Measurements from ENCODE around the gene FBXO21. TPM values are rescaled to one million over a fixed set of nuclear protein-coding genes. Genes with fewer than 3 reads are reported as not detected.

The FBXO21 gene
- total and polyA plus RNA-seq, 2 of the 4 experiments (the other 2 are of a cell fraction) = 43.6 to 56.6 TPM

DNA sequence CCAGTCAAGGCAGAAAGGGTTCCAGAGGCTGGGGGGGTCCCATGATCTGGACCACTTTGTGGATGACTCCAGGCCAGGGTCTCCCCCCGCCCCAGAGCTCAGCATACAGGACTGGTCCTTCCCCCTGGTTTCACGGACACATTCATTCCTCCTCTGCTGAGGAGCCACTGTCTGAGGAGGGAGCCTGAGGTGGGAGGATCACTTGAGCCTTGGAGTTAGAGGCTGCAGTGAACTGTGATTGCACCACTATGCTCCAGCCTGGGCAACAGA is 97.8 kb downstream of the FBXO21 start:
- no peak overlapping the region for H3K23ac ChIP-seq (ENCODE audit: low read depth, low read length)
- TF ChIP-seq RCOR1 (IDR thresholded peaks at IDR 0.05; ENCODE audit: insufficient replicate concordance, low read length) (no peak), MXI1 (IDR thresholded peaks at IDR 0.05; ENCODE audit: borderline replicate concordance, low read depth, low read length) (no peak), POLR2A (IDR thresholded peaks at IDR 0.05; ENCODE audit: low read depth, low read length) (no peak), CHD1 (IDR thresholded peaks at IDR 0.05; ENCODE audit: low read depth, low read length) (no peak), RFX5 (IDR thresholded peaks at IDR 0.05; ENCODE audit: low read depth, low read length) (no peak), FOS (IDR thresholded peaks at IDR 0.05; ENCODE audit: low read depth, low read length) (no peak), SMC3 (IDR thresholded peaks at IDR 0.05; ENCODE audit: low read depth, low read length) (no peak), NFE2L2 (IDR thresholded peaks at IDR 0.05; ENCODE audit: low read depth, low read length) (no peak), RAD21 (IDR thresholded peaks at IDR 0.05; ENCODE audit: low read length) (no peak), MAZ (IDR thresholded peaks at IDR 0.05; ENCODE audit: borderline replicate concordance, low read depth, low read length) (no peak), MAFK (IDR thresholded peaks at IDR 0.05; ENCODE audit: low read depth, low read length) (no peak), CEBPB (IDR thresholded peaks at IDR 0.05; ENCODE audit: low read depth, low read length) (no peak), BHLHE40 (IDR thresholded peaks at IDR 0.05; ENCODE audit: low read depth, low read length) (no peak)
- TF ChIP-seq, protein P1, sequence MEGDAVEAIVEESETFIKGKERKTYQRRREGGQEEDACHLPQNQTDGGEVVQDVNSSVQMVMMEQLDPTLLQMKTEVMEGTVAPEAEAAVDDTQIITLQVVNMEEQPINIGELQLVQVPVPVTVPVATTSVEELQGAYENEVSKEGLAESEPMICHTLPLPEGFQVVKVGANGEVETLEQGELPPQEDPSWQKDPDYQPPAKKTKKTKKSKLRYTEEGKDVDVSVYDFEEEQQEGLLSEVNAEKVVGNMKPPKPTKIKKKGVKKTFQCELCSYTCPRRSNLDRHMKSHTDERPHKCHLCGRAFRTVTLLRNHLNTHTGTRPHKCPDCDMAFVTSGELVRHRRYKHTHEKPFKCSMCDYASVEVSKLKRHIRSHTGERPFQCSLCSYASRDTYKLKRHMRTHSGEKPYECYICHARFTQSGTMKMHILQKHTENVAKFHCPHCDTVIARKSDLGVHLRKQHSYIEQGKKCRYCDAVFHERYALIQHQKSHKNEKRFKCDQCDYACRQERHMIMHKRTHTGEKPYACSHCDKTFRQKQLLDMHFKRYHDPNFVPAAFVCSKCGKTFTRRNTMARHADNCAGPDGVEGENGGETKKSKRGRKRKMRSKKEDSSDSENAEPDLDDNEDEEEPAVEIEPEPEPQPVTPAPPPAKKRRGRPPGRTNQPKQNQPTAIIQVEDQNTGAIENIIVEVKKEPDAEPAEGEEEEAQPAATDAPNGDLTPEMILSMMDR (conservative IDR thresholded peaks at IDR 0.05; ENCODE audit: low read depth, low read length) = no peak
- TF ChIP-seq, protein P2, sequence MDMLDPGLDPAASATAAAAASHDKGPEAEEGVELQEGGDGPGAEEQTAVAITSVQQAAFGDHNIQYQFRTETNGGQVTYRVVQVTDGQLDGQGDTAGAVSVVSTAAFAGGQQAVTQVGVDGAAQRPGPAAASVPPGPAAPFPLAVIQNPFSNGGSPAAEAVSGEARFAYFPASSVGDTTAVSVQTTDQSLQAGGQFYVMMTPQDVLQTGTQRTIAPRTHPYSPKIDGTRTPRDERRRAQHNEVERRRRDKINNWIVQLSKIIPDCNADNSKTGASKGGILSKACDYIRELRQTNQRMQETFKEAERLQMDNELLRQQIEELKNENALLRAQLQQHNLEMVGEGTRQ (IDR thresholded peaks at IDR 0.05; ENCODE audit: low read depth, low read length) = no peak
- TF ChIP-seq, protein P3, sequence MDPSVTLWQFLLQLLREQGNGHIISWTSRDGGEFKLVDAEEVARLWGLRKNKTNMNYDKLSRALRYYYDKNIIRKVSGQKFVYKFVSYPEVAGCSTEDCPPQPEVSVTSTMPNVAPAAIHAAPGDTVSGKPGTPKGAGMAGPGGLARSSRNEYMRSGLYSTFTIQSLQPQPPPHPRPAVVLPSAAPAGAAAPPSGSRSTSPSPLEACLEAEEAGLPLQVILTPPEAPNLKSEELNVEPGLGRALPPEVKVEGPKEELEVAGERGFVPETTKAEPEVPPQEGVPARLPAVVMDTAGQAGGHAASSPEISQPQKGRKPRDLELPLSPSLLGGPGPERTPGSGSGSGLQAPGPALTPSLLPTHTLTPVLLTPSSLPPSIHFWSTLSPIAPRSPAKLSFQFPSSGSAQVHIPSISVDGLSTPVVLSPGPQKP (IDR thresholded peaks at IDR 0.05; ENCODE audit: borderline replicate concordance, low read depth, low read length) = no peak

More for the DNA sequence above, 97.8 kb downstream of the FBXO21 start:
- BruUV-seq (replicated peaks) = no TSS peak
- no peaks in the 10 kb centered on the region for H3K9me1 ChIP-seq (ENCODE audit: insufficient read depth, low read length)
- H3K4me3 ChIP-seq (ENCODE audit: insufficient read depth, low read depth, low read length) = no peak overlapping the region
- no peak overlapping the region for H3K56ac ChIP-seq (ENCODE audit: extremely low read depth, insufficient read depth, low read length)
- H4K91ac ChIP-seq (ENCODE audit: insufficient read depth, low read depth, low read length) = no peak overlapping the region
- H3K4ac ChIP-seq (ENCODE audit: low read depth, low read length) = no peak overlapping the region
- no peaks in the 10 kb centered on the region for H3K36me3 ChIP-seq (ENCODE audit: control insufficient read depth, insufficient read depth, low read length)
- no peak overlapping the region for H2BK15ac ChIP-seq (ENCODE audit: low read depth, low read length)
- ATAC-seq (ENCODE audit: low read depth) (no peak), DNase-seq (no peak)
- H3K18ac ChIP-seq (ENCODE audit: low read depth, low read length) = no peak overlapping the region
- POLR2A ChIA-PET (ENCODE audit: unreplicated experiment) = no interaction called here
- no peak overlapping the region for H2AK9ac ChIP-seq (replicated peaks; ENCODE audit: low read depth, low read length, poor library complexity)
- no peak overlapping the region for H2BK5ac ChIP-seq (ENCODE audit: low read depth, low read length, poor library complexity, severe bottlenecking)
- H3K79me1 ChIP-seq (ENCODE audit: low read depth in 1 of 2, low read length in 2 of 2) = no peaks in the 10 kb centered on the region
- intact Hi-C loops (cut with micrococcal nuclease) (no loop called here), dilution Hi-C loops (cut with HindIII; ENCODE audit: low sequenced_read_pairs, unreplicated experiment) (no loop called here), in situ Hi-C loops (cut with MboI; ENCODE audit: low sequenced_read_pairs) (no loop called here)
- no peak overlapping the region for H3K4me2 ChIP-seq (ENCODE audit: low read depth, low read length)
- H2AFZ ChIP-seq (replicated peaks; ENCODE audit: low read length, poor library complexity) = no peak overlapping the region
- no peaks in the 10 kb centered on the region for H3K4me1 ChIP-seq (ENCODE audit: control insufficient read depth, insufficient read depth, low read length)
- CTCF ChIA-PET = no interaction called here
- peaks cover 6% of the 10 kb centered on the region for H3K9me3 ChIP-seq (ENCODE audit: control insufficient read depth, insufficient read depth, low read length)
- H3K9ac ChIP-seq (ENCODE audit: low read depth, low read length) = no peak overlapping the region
- H4K8ac ChIP-seq (ENCODE audit: low read depth in 2 of 2, low read length in 2 of 2) = no peak overlapping the region
- no peak overlapping the region for H3K27ac ChIP-seq (ENCODE audit: insufficient read depth, low read length)
- H2BK20ac ChIP-seq (ENCODE audit: low read depth, low read length) = no peak overlapping the region
- no peak overlapping the region for H3K14ac ChIP-seq (replicated peaks; ENCODE audit: low read depth, low read length)
- no peaks in the 10 kb centered on the region for H4K20me1 ChIP-seq (ENCODE audit: insufficient read depth, low read length)
- WGBS, 2 experiments (ENCODE audit: extremely low coverage in 2 of 2, insufficient read length in 1 of 2) = no CpG with 5 or more reads among the region's 2 CpGs
- no peak overlapping the region for H2BK120ac ChIP-seq (ENCODE audit: low read depth, low read length)
- H4K5ac ChIP-seq (ENCODE audit: low read depth, low read length) = no peak overlapping the region
- H2AK5ac ChIP-seq (ENCODE audit: low read depth, low read length) = no peak overlapping the region
- peaks cover 51% of the 10 kb centered on the region for H3K27me3 ChIP-seq (ENCODE audit: control insufficient read depth, insufficient read depth, low read length)
